Naive thymus-derived CD4-positive, alpha-beta T cell (primary cell): ENCODE results near the gene TAF6. TPM values are rescaled to one million over a fixed set of nuclear protein-coding genes. Genes with fewer than 3 reads are reported as not detected.
"Not testable (repeated sequence)": the region's sequence is repeated elsewhere in the genome, so short reads cannot be mapped to it uniquely, and the experiment has no call there.

Experiments
- ATAC-seq: fragments of 150-1000 bp; cut with Tn5 transposase; 2 replicates; pipeline ENCODE4 v1.10.0; 2021; ENCODE audit warnings: mild to moderate bottlenecking, moderate library complexity
- CTCF ChIA-PET: fragments of 350-600 bp; sonication (Branson Sonifier 250); formaldehyde crosslinking; loops from one replicate; lab custom pipeline; 2021; ENCODE audit warnings: antibody characterized with exemption; lab: Charles Lee
- POLR2A ChIA-PET: fragments of 350-600 bp; sonication (Branson Sonifier 250); formaldehyde crosslinking; loops from one replicate; lab custom pipeline; 2021; ENCODE audit warnings: antibody characterized with exemption, inconsistent platforms; lab: Charles Lee
- DNase-seq, 9 donors: peaks; one replicate each; pipeline versions ENCODE4 v3.0.0 to v3.0.0-alpha.2; 2020 to 2022; ENCODE audit warnings: mixed read lengths in 1 of 9
- H3K27ac ChIP-seq: one replicate; pipeline ENCODE4 v1.7.0; 2013; ENCODE audit warnings: mild to moderate bottlenecking, low read depth, low read length, moderate library complexity
- H3K27me3 ChIP-seq, 2 donors: one replicate each; pipeline ENCODE4 v1.7.0; 2013; ENCODE audit warnings: low read length in 2 of 2, mild to moderate bottlenecking in 2 of 2, moderate library complexity in 2 of 2; ENCODE audit not compliant: control insufficient read depth in 2 of 2, insufficient read depth in 2 of 2
- H3K36me3 ChIP-seq, 3 experiments: 1 replicate in 2 of 3; 2 replicates in 1 of 3; pipeline ENCODE4 v1.7.0; 2013; ENCODE audit warnings: low read length in 3 of 3, mild to moderate bottlenecking in 3 of 3, moderate library complexity in 1 of 3; ENCODE audit not compliant: insufficient read depth in 3 of 3, control insufficient read depth in 2 of 3
- H3K4me1 ChIP-seq, 2 donors: one replicate each; pipeline ENCODE4 v1.7.0; 2013; ENCODE audit warnings: low read length in 2 of 2, mild to moderate bottlenecking in 2 of 2, moderate library complexity in 1 of 2; ENCODE audit not compliant: control insufficient read depth in 2 of 2, insufficient read depth in 2 of 2
- H3K4me3 ChIP-seq: 2 replicates; pipeline ENCODE4 v1.7.0; 2013; ENCODE audit warnings: mild to moderate bottlenecking, low read length
- H3K9me3 ChIP-seq, 3 experiments: 1 replicate in 2 of 3; 2 replicates in 1 of 3; pipeline ENCODE4 v1.7.0; 2013; ENCODE audit warnings: low read length in 3 of 3; ENCODE audit not compliant: control insufficient read depth in 2 of 3
- H3K27ac Mint-ChIP-seq, 9 donors: one replicate each; pipeline ENCODE4 v1.8.0; 2020 to 2022; ENCODE audit warnings: mixed read lengths in 9 of 9, mild to moderate bottlenecking in 8 of 9, moderate library complexity in 5 of 9, inconsistent platforms in 2 of 9
- H3K27me3 Mint-ChIP-seq, 5 donors: one replicate each; pipeline ENCODE4 v1.8.0; 2021 to 2022; ENCODE audit warnings: mixed read lengths in 5 of 5, mild to moderate bottlenecking in 1 of 5
- H3K36me3 Mint-ChIP-seq, 5 donors: one replicate each; pipeline ENCODE4 v1.8.0; 2020 to 2022; ENCODE audit warnings: mixed read lengths in 5 of 5, mild to moderate bottlenecking in 3 of 5, inconsistent platforms in 1 of 5
- H3K4me1 Mint-ChIP-seq, 7 donors: one replicate each; pipeline ENCODE4 v1.8.0; 2020 to 2022; ENCODE audit warnings: mixed read lengths in 7 of 7, mild to moderate bottlenecking in 3 of 7, inconsistent platforms in 1 of 7
- H3K4me3 Mint-ChIP-seq, 10 donors: one replicate each; pipeline ENCODE4 v1.8.0; 2020 to 2022; ENCODE audit warnings: mild to moderate bottlenecking in 10 of 10, mixed read lengths in 10 of 10, moderate library complexity in 6 of 10, inconsistent platforms in 2 of 10
- H3K9me3 Mint-ChIP-seq, 11 donors: one replicate each; pipeline ENCODE4 v1.8.0; 2020 to 2022; ENCODE audit warnings: mixed read lengths in 11 of 11, mild to moderate bottlenecking in 4 of 11, inconsistent platforms in 1 of 11, moderate library complexity in 1 of 11
- intact Hi-C, 2 donors: fragments of 100-400 bp; cut with micrococcal nuclease; formaldehyde crosslinking; loops; one replicate each; pipeline ENCODE4 v1.15.1; 2023
- polyA plus RNA-seq, 2 donors: library from polyadenylated mRNA; unstranded; fragments of 300-500 nt; fragmentation: Illumina TruSeq; gene quantifications; one replicate each; pipeline ENCODE4 v1.2.3, GENCODE V29; 2021
- total RNA-seq, 6 experiments: library from RNA in 5 of 6; stranded (reverse) in 5 of 6; gene quantifications; 1 replicate in 5 of 6; 2 replicates in 1 of 6; pipeline ENCODE4 v1.2.3 and lab custom pipeline; 2021 to 2026

The TAF6 gene
- total and polyA plus RNA-seq, 7 experiments from 2014 or later, result 30.8 to 68.1 (median 45.0) TPM

DNA sequence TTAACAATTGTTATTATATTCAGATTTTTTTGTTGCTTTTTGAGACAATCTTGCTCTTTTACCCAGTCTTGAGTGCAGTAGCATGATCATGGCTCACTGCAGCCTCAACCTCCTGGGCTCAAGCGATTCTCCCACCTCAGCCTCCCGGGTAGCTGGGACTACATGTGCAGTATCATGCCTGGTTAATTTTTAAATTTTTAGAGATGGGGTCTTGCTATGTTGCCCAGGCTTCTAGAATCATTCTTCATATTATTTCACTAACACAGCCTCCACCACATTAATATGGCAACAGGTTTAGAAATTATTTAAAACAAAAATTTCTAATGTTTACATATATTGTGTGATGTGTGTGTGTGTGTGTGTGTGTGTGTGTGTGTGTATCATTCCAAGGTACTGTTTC is 28.1 kb upstream of the TAF6 start:
- Histone ChIP-seq H3K4me3 (no peak overlapping the region), H3K36me3 (peaks cover 0 to 5% (median 0%) of the 10 kb centered on the region in 3 experiments), H3K4me1 (peaks cover 15 to 16% of the 10 kb centered on the region in 2 donors), H3K27ac (no peak overlapping the region), H3K9me3 (no peaks in the 10 kb centered on the region), H3K27me3 (no peaks in the 10 kb centered on the region)
- H3K4me3 Mint-ChIP-seq, result peak overlapping the region in 3 of 10 donors; percentile 93 to 98 (median 96)
- no peaks in the 10 kb centered on the region for H3K27me3 Mint-ChIP-seq
- H3K27ac Mint-ChIP-seq, result peak overlapping the region in 5 of 9 donors; percentile 95 to 99 (median 98)
- H3K4me1 Mint-ChIP-seq, result peaks cover 14 to 34% (median 25%) of the 10 kb centered on the region in 7 donors
- CTCF ChIA-PET, result interaction anchor here (1.0 to 3.6 kb wide), 3 partner anchors 11 to 71 kb away, joined by 3 to 26 read pairs (median 4); no protein-coding TSS in a partner anchor
- DNase-seq (no peak), ATAC-seq (no peak)
- H3K9me3 Mint-ChIP-seq, result no peaks in the 10 kb centered on the region
- intact Hi-C loops, result loop anchor here in 1 of 2 donors (5.0 kb wide), 3 partner anchors 60 to 125 kb away; no protein-coding TSS in a partner anchor
- POLR2A ChIA-PET, result interaction anchor here (0.9 to 17.9 kb wide), 5 partner anchors 16 to 72 kb away, joined by 5 to 326 read pairs (median 30); partner anchors contain the start of genes GAL3ST4, GPC2, PVRIG and STAG3
- peaks cover 0 to 10% (median 6%) of the 10 kb centered on the region in 5 donors for H3K36me3 Mint-ChIP-seq

DNA sequence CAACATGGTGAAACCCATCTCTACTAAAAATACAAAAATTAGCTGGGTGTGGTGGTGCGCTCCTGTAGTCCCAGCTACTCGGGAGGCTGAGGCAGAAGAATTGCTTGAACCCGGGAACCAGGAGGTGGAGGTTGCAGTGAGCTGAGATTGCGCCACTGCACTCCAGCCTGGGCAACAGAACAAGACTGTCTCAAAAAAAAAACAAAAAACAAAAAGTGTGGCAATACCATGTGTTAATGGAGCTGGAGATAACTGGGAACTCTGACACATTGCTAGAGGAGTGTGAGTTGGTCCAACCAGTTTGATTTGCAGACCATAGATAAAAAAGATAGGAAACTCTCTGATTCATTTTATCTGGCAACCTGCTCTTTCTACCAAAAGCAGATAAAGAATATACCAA is 27.2 kb upstream of the TAF6 start:
- not testable (repeated sequence) for H3K4me3 Mint-ChIP-seq, H3K4me3 ChIP-seq, H3K9me3 Mint-ChIP-seq, DNase-seq, H3K27me3 Mint-ChIP-seq, H3K27ac ChIP-seq, H3K36me3 Mint-ChIP-seq, H3K9me3 ChIP-seq, H3K27me3 ChIP-seq, H3K36me3 ChIP-seq, ATAC-seq, H3K27ac Mint-ChIP-seq
- CTCF ChIA-PET, result interaction anchor here (1.4 to 3.6 kb wide), 2 partner anchors 10 to 13 kb away, joined by 4 to 26 read pairs; no protein-coding TSS in a partner anchor
- intact Hi-C loops, result loop anchor here in 1 of 2 donors (5.0 kb wide), 3 partner anchors 61 to 126 kb away; no protein-coding TSS in a partner anchor
- POLR2A ChIA-PET, result interaction anchor here (0.6 to 17.9 kb wide), 4 partner anchors 17 to 280 kb away, joined by 3 to 326 read pairs (median 24); partner anchors contain the start of genes GAL3ST4, GPC2, STAG3 and TRAPPC14
- peaks cover 11 to 15% of the 10 kb centered on the region in 2 donors for H3K4me1 ChIP-seq
- peaks cover 10 to 28% (median 20%) of the 10 kb centered on the region in 7 donors for H3K4me1 Mint-ChIP-seq

- H3K9me3 ChIP-seq, result no peaks in the 10 kb centered on the region
- ATAC-seq (no peak), DNase-seq (no peak)
- no peaks in the 10 kb centered on the region for H3K36me3 Mint-ChIP-seq
- POLR2A ChIA-PET, result interaction anchor here (0.6 to 17.9 kb wide), 5 partner anchors 14 to 671 kb away, joined by 3 to 326 read pairs (median 3); partner anchors contain the start of genes AP4M1, GAL3ST4, MCM7 and TRAPPC14
- CTCF ChIA-PET, result interaction anchor here (0.6 to 1.3 kb wide), 5 partner anchors 8 to 48 kb away, joined by 3 to 5 read pairs (median 4); no protein-coding TSS in a partner anchor
- no peaks in the 10 kb centered on the region for H3K36me3 ChIP-seq
- H3K27me3 ChIP-seq, result no peaks in the 10 kb centered on the region
- peaks cover 0 to 15% (median 13%) of the 10 kb centered on the region in 7 donors for H3K4me1 Mint-ChIP-seq
- no peak overlapping the region for H3K27ac ChIP-seq
- no peaks in the 10 kb centered on the region for H3K27me3 Mint-ChIP-seq
- no peak overlapping the region for H3K27ac Mint-ChIP-seq
- intact Hi-C loops, result no loop called here
- no peaks in the 10 kb centered on the region for H3K9me3 Mint-ChIP-seq
- peaks cover 0 to 11% of the 10 kb centered on the region in 2 donors for H3K4me1 ChIP-seq
- H3K4me3 ChIP-seq, result no peak overlapping the region
- H3K4me3 Mint-ChIP-seq, result no peak overlapping the region
Measured at GRCh38 chr7:100142461-100142860, 23.3 kb upstream of the TAF6 start.

GRCh38 chr7:100141555-100141949 is 22.4 kb upstream of the TAF6 start:
- no peaks in the 10 kb centered on the region for H3K9me3 Mint-ChIP-seq
- H3K27ac ChIP-seq, result no peak overlapping the region

DNA sequence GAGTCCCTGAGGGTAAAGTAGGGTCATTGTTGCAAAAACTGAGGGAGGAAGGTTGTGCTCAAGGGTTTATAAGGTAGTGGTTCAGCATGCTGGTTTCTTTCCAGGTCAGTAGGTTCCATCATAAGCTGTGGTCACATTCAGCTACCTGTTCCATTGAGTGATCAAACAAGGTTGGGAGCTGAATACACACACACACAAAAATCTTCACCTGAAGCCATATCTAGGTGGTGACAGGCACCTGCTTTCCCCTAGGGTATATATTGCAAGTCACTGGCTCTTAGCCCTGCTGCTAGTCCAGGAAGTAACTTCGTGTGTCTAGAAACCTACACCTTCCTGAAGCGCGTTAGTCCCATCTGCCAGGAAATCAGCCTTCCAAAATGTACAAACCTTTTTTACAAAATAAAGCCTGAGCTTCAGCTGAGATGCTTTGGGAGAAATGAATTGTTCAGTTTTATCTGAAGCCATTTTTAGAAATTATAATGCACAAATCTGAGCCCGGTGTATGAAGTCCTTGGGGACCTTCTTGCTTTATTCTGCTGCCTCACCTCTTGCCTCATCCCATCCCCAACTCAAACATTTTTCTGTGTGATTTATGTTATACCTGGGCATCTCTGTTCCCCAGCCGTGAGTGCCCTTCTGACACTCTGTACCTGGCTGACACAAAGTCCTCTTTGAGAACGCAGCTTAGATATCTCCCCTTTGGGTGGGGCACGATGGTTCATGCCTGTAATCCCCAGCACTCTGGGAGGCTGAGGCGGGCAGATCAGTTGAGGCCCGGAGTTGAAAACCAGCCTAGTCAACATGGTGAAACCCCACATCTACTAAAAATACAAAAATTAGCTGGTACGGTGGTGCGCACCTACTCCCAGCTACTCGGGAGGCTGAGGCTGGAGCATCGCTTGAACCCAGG is 18.9 kb upstream of the TAF6 start:
- ATAC-seq, result peak; percentile 42
- POLR2A ChIA-PET, result interaction anchor here (0.6 to 2.3 kb wide), 13 partner anchors 10 to 536 kb away, joined by 3 to 12 read pairs (median 4); partner anchors contain the start of genes GPC2, LAMTOR4, PVRIG and STAG3
- Mint-ChIP-seq H3K4me1 (peaks cover 0 to 16% (median 13%) of the 10 kb centered on the region in 7 donors), H3K4me3 (peak overlapping the region in 7 of 10 donors; percentile 1 to 69 (median 54)), H3K27ac (peak overlapping the region in 8 of 9 donors; percentile 57 to 90 (median 70)), H3K9me3 (no peaks in the 10 kb centered on the region), H3K27me3 (no peaks in the 10 kb centered on the region), H3K36me3 (no peaks in the 10 kb centered on the region)
- Histone ChIP-seq H3K27ac (peak overlapping the region; percentile 28), H3K4me3 (peak overlapping the region; percentile 9), H3K36me3 (no peaks in the 10 kb centered on the region), H3K27me3 (no peaks in the 10 kb centered on the region), H3K4me1 (peaks cover 0 to 11% of the 10 kb centered on the region in 2 donors), H3K9me3 (no peaks in the 10 kb centered on the region)
- intact Hi-C loops, result loop anchor here in 1 of 2 donors (1.0 kb wide), 1 partner anchor 10 kb away; the partner anchor contains the start of gene LAMTOR4
- CTCF ChIA-PET, result interaction anchor here (0.7 to 2.5 kb wide), 9 partner anchors 9 to 224 kb away, joined by 3 to 9 read pairs (median 4); partner anchors contain the start of genes LAMTOR4 and TRAPPC14
- peak in 3 of 9 donors; percentile 31 to 41 (median 35) for DNase-seq

More at GRCh38 chr7:100141555-100141949, 22.4 kb upstream of the TAF6 start:
- no peaks in the 10 kb centered on the region for H3K27me3 ChIP-seq
- DNase-seq (no peak), ATAC-seq (peak; percentile 26)
- intact Hi-C loops, result no loop called here
- Mint-ChIP-seq H3K27ac (no peak overlapping the region), H3K4me1 (peaks cover 0 to 16% (median 13%) of the 10 kb centered on the region in 7 donors), H3K27me3 (no peaks in the 10 kb centered on the region), H3K4me3 (no peak overlapping the region), H3K36me3 (no peaks in the 10 kb centered on the region)
- H3K9me3 ChIP-seq, result no peaks in the 10 kb centered on the region
- H3K4me3 ChIP-seq, result no peak overlapping the region
- H3K4me1 ChIP-seq, result peaks cover 0 to 11% of the 10 kb centered on the region in 2 donors
- ChIA-PET POLR2A (interaction anchor here (0.6 to 1.8 kb wide), 3 partner anchors 13 to 67 kb away, joined by 3 to 15 read pairs (median 3); no protein-coding TSS in a partner anchor), CTCF (interaction anchor here (0.7 to 1.5 kb wide), 3 partner anchors 9 to 42 kb away, joined by 4 read pairs; no protein-coding TSS in a partner anchor)
- H3K36me3 ChIP-seq, result no peaks in the 10 kb centered on the region
